Tibial artery (tissue), 4 donors: ENCODE results near the gene FBN3.

Source experiments
- DNase-seq, 2 donors: peaks; one replicate each; pipeline ENCODE4 v3.0.0-alpha.2; 2019
- H3K27ac ChIP-seq, 2 donors: fragments of 200-600 bp; sonication (generic) in 1 of 2; 1 replicate in 1 of 2; 2 replicates in 1 of 2; pipeline ENCODE4 v1.5.1; 2018 to 2019; ENCODE audit warnings: mild to moderate bottlenecking in 1 of 2
- H3K27me3 ChIP-seq, 2 donors: fragments of 200-600 bp; sonication (generic) in 1 of 2; one replicate each; pipeline versions ENCODE4 v1.5.1 to v1.6.0; 2016 to 2019
- H3K36me3 ChIP-seq, 3 donors: fragments of 200-600 bp; sonication (generic) in 2 of 3; one replicate each; pipeline ENCODE4 v1.5.1; 2016 to 2019; ENCODE audit warnings: mild to moderate bottlenecking in 2 of 3
- H3K4me1 ChIP-seq, 4 donors: fragments of 200-600 bp; sonication (generic) in 2 of 4; 1 replicate in 3 of 4; 2 replicates in 1 of 4; pipeline ENCODE4 v1.5.1; 2016 to 2019
- H3K4me3 ChIP-seq, 2 donors: fragments of 200-600 bp; sonication (generic) in 1 of 2; 1 replicate in 1 of 2; 2 replicates in 1 of 2; pipeline ENCODE4 v1.5.1; 2018 to 2019; ENCODE audit warnings: mild to moderate bottlenecking in 2 of 2
- H3K9me3 ChIP-seq, 3 donors: fragments of 200-600 bp; sonication (generic) in 1 of 3; one replicate each; pipeline ENCODE4 v1.5.1; 2016 to 2019
- CTCF ChIP-seq, 2 experiments: fragments of 200-600 bp in 1 of 2; fragments of 450-650 bp in 1 of 2; IDR thresholded peaks; one replicate each; pipeline ENCODE4 v1.5.1; 2017 to 2019; ENCODE audit warnings: antibody characterized with exemption in 2 of 2, mild to moderate bottlenecking in 1 of 2, moderate library complexity in 1 of 2
- intact Hi-C: fragments of 100-400 bp; cut with DNase I; formaldehyde crosslinking; loops from one replicate; pipeline ENCODE4 v1.15.0; 2023; ENCODE audit warnings: low total_unique reads

The FBN3 gene

GRCh38 chr19:8080832-8081231 is 68.6 kb downstream of the FBN3 start:
- Histone ChIP-seq H3K27me3 (peaks cover 0 to 6% of the 10 kb centered on the region in 2 donors), H3K4me3 (no peak overlapping the region), H3K9me3 (no peaks in the 10 kb centered on the region), H3K36me3 (no peaks in the 10 kb centered on the region), H3K4me1 (no peaks in the 10 kb centered on the region), H3K27ac (no peak overlapping the region)
- TF ChIP-seq CTCF (IDR thresholded peaks at IDR 0.05) = no peak
- no peak for DNase-seq
- intact Hi-C loops = no loop called here

- no peaks in the 10 kb centered on the region for H3K4me1 ChIP-seq
- H3K4me3 ChIP-seq = no peak overlapping the region
- intact Hi-C loops = no loop called here
- no peak for DNase-seq
- H3K9me3 ChIP-seq = no peaks in the 10 kb centered on the region
- H3K27me3 ChIP-seq = no peaks in the 10 kb centered on the region
- no peak for TF ChIP-seq CTCF (IDR thresholded peaks at IDR 0.05)
- no peaks in the 10 kb centered on the region for H3K36me3 ChIP-seq
- H3K27ac ChIP-seq = no peak overlapping the region
Observed at GRCh38 chr19:8079988-8080387, 69.4 kb downstream of the FBN3 start.

GRCh38 chr19:8075158-8076074 is 74.0 kb downstream of the FBN3 start:
- no peak for TF ChIP-seq CTCF (IDR thresholded peaks at IDR 0.05)
- no peak overlapping the region for H3K4me3 ChIP-seq
- no peak overlapping the region for H3K27ac ChIP-seq
- no peaks in the 10 kb centered on the region for H3K4me1 ChIP-seq
- peaks cover 0 to 6% of the 10 kb centered on the region in 2 donors for H3K27me3 ChIP-seq
- no peak for DNase-seq
- H3K9me3 ChIP-seq = peaks cover 0 to 3% (median under 1%) of the 10 kb centered on the region in 3 donors
- intact Hi-C loops = no loop called here
- H3K36me3 ChIP-seq = no peaks in the 10 kb centered on the region

- Histone ChIP-seq H3K36me3 (no peaks in the 10 kb centered on the region), H3K9me3 (peaks cover 0 to 11% (median 10%) of the 10 kb centered on the region in 3 donors), H3K27ac (no peak overlapping the region), H3K4me1 (no peaks in the 10 kb centered on the region), H3K4me3 (no peak overlapping the region), H3K27me3 (peaks cover 0 to 6% of the 10 kb centered on the region in 2 donors)
- TF ChIP-seq CTCF (IDR thresholded peaks at IDR 0.05) = no peak
- DNase-seq = no peak
- intact Hi-C loops = no loop called here
Observed at GRCh38 chr19:8074501-8074900, 74.9 kb downstream of the FBN3 start.

GRCh38 chr19:8071912-8072311 is 77.5 kb downstream of the FBN3 start:
- Histone ChIP-seq H3K4me1 (no peaks in the 10 kb centered on the region), H3K4me3 (no peak overlapping the region), H3K27ac (no peak overlapping the region), H3K36me3 (no peaks in the 10 kb centered on the region), H3K27me3 (peaks cover 0 to 6% of the 10 kb centered on the region in 2 donors), H3K9me3 (peaks cover 0 to 19% (median 17%) of the 10 kb centered on the region in 3 donors)
- no peak for TF ChIP-seq CTCF (IDR thresholded peaks at IDR 0.05)
- intact Hi-C loops = no loop called here
- no peak for DNase-seq
